Neural progenitor cell (in vitro differentiated cells): Measurements from ENCODE around the gene GFRA4.

Experiments used
- CTCF ChIP-seq: fragments of 200-600 bp; sonication (generic); IDR thresholded peaks from 2 replicates; pipeline ENCODE4 v1.5.1; 2017; ENCODE audit warnings: antibody characterized with exemption, mild to moderate bottlenecking
- EZH2 ChIP-seq: fragments of 200-600 bp; sonication (generic); IDR thresholded peaks from 2 replicates; pipeline ENCODE4 v1.6.1; 2017; ENCODE audit warnings: antibody characterized with exemption, mild to moderate bottlenecking, moderate library complexity
- EZH2phosphoT487 ChIP-seq: fragments of 200-600 bp; sonication (generic); IDR thresholded peaks from 2 replicates; pipeline ENCODE4 v1.6.1; 2017; ENCODE audit warnings: antibody characterized with exemption

GRCh38 chr20:3640259-3640658, 22.9 kb downstream of the GFRA4 start:
- no peak for TF ChIP-seq EZH2
- TF ChIP-seq CTCF = no peak
- no peak for TF ChIP-seq EZH2phosphoT487
